ENCODE results near the gene OTUD3. TPM values are rescaled to one million over a fixed set of nuclear protein-coding genes. Genes with fewer than 3 reads are reported as not detected.

Gene OTUD3
- total RNA-seq, 6 experiments from 2014 or later, result 0.98 to 3.4 (median 1.3) TPM

DNA sequence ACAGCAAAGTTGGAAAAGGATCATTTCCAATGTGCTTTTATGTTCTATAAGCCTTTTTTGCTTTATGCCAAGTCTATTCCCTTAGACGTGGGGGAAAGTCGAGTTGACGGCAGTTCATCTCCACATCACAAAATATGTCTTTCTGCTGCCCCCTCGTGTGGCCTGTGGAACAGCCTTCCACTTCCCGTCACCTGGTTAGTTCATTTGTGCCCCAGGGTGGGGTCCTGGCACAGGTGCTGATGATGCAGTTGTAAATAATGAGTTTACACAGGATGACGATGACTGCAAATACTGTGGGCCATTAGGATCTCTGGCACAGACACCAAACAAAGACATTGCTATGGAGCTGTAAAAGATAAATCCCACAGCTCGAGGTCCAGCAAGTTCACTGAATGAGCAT, 10.0 kb upstream of the OTUD3 start:
- H3K4me3 ChIP-seq, result no peak overlapping the region
- H3K36me3 ChIP-seq, result no peaks in the 10 kb centered on the region
- TF ChIP-seq, protein P1, sequence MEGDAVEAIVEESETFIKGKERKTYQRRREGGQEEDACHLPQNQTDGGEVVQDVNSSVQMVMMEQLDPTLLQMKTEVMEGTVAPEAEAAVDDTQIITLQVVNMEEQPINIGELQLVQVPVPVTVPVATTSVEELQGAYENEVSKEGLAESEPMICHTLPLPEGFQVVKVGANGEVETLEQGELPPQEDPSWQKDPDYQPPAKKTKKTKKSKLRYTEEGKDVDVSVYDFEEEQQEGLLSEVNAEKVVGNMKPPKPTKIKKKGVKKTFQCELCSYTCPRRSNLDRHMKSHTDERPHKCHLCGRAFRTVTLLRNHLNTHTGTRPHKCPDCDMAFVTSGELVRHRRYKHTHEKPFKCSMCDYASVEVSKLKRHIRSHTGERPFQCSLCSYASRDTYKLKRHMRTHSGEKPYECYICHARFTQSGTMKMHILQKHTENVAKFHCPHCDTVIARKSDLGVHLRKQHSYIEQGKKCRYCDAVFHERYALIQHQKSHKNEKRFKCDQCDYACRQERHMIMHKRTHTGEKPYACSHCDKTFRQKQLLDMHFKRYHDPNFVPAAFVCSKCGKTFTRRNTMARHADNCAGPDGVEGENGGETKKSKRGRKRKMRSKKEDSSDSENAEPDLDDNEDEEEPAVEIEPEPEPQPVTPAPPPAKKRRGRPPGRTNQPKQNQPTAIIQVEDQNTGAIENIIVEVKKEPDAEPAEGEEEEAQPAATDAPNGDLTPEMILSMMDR (IDR thresholded peaks at IDR 0.05), result peak; percentile 12 to 47 (median 42)
- TF ChIP-seq POLR2A (IDR thresholded peaks at IDR 0.05), result no peak
- ATAC-seq (peak; percentile 72 to 98 (median 78)), DNase-seq (peak in 2 of 3 donors; percentile 57 to 63)
- H3K4me1 ChIP-seq, result no peaks in the 10 kb centered on the region
- intact Hi-C loops (cut with DNase I), result no loop called here
- H3K27ac ChIP-seq, result no peak overlapping the region
- H3K27me3 ChIP-seq, result no peaks in the 10 kb centered on the region
- H3K9me3 ChIP-seq, result no peaks in the 10 kb centered on the region
- 34% methylated on average over 6 of the region's 7 CpGs for WGBS (ENCODE audit: insufficient coverage, low coverage, low lambda C conversion rate, missing lambda C conversion rate)

DNA sequence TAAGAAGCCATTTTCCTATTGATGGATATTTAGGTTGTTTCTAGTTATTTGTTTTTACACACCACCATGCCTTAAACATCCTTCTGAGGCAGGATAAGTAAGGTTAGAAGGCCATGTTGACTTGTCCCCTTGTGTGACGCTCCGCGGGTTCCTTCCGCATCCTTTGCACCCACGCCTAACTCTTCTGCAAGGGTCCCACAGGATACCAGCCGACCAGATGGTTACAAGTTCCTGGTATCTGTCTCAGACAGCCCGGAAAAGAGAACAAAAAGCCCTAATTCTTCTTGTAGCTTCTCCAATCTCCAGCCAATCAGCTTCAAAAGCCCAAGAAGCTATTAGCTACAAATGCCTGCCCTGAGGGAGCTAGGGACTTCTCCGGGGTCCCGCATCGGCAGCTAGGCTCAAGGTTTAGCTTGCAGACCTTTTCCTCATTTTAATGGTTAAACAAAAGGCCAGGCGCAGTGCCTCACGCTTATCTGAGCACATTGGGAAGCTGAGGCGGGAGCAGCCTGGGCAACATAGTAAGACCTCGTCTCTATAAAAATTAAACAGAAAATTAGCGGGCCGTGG, 4.9 kb upstream of the OTUD3 start:
- no peak overlapping the region for H3K27ac ChIP-seq
- no peaks in the 10 kb centered on the region for H3K9me3 ChIP-seq
- intact Hi-C loops (cut with DNase I), result no loop called here
- no peak overlapping the region for H3K4me3 ChIP-seq
- TF ChIP-seq, protein P1 (IDR thresholded peaks at IDR 0.05), result no peak
- 69% methylated on average over 16 of the region's 16 CpGs for WGBS (ENCODE audit: insufficient coverage, low coverage, low lambda C conversion rate, missing lambda C conversion rate)
- H3K27me3 ChIP-seq, result no peaks in the 10 kb centered on the region
- H3K36me3 ChIP-seq, result no peaks in the 10 kb centered on the region
- H3K4me1 ChIP-seq, result no peaks in the 10 kb centered on the region
- ATAC-seq, result no peak
- no peak for DNase-seq

DNA sequence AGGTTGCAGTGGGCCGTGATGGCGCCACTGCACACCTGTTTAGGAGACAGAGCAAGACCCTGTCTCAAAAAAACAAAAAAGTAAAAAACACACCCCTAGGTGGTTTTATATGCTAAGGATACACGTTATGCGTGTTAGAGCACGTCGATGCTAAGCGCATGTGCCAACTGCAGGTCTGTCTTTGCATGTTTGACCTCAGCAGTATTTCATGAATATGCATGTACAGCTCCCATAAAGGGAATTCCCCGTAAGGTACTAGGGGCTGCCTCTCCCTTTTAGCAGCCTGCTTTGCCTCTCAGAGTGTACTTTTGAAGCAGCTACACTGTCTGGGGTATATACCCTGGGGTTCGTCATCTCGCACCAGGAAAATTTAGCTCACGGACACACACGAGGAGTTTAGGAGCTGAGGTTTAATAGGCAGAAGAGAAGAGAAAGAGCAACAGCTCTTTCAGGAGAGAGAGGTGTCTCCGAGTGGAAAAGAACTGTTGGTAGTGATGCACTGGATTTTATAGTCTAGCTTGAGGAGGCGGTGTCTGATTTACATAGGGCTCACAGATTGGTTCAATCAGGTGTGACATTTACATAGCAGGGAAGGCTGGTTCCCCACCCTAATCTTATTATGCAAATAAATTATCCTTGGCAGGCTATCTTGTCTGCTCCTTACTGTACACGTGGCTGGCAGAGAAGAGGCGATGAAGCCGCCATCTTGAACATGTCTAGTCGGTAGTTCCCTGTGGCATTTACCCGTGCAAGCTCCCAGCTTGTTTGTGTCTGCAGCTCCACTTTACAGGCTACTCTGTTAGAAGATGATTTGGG, 4.2 kb upstream of the OTUD3 start:
- TF ChIP-seq POLR2A (IDR thresholded peaks at IDR 0.05), result no peak
- TF ChIP-seq, protein P1 (IDR thresholded peaks at IDR 0.05), result no peak
- Histone ChIP-seq H3K9me3 (no peaks in the 10 kb centered on the region), H3K36me3 (no peaks in the 10 kb centered on the region), H3K27ac (no peak overlapping the region), H3K4me1 (peaks cover 0 to 3% (median 0%) of the 10 kb centered on the region in 4 donors), H3K27me3 (no peaks in the 10 kb centered on the region), H3K4me3 (no peak overlapping the region)
- DNase-seq (no peak), ATAC-seq (no peak)
- intact Hi-C loops (cut with DNase I), result no loop called here
- WGBS (ENCODE audit: insufficient coverage, low coverage, low lambda C conversion rate, missing lambda C conversion rate), result 60% methylated on average over 8 of the region's 19 CpGs

DNA sequence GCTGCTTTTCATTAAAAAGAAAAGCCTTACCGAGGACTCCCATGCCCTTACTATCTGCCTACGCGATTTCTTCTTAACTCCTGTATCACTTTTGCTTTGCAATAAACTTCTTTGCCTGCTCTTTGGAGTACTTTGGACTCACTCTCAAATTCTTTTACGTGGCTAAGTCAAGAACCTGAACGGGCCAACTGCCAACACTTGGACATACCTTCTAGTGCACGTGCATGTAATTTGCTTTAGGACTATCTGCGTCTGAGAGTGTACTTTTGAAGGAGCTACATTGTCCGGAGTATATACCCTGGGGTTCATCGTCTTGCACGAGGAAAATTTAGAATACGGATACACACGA, 3.6 kb upstream of the OTUD3 start:
- no peak for DNase-seq
- H3K27ac ChIP-seq, result no peak overlapping the region
- no peaks in the 10 kb centered on the region for H3K9me3 ChIP-seq
- H3K27me3 ChIP-seq, result no peaks in the 10 kb centered on the region
- H3K4me1 ChIP-seq, result peaks cover 0 to 8% (median 0%) of the 10 kb centered on the region in 4 donors
- intact Hi-C loops (cut with DNase I), result no loop called here
- H3K4me3 ChIP-seq, result no peak overlapping the region
- no peaks in the 10 kb centered on the region for H3K36me3 ChIP-seq
- TF ChIP-seq, protein P1 (IDR thresholded peaks at IDR 0.05), result no peak
- no peak for TF ChIP-seq POLR2A (IDR thresholded peaks at IDR 0.05)
- ATAC-seq, result no peak
- 80% methylated on average over 12 of the region's 12 CpGs for WGBS (ENCODE audit: insufficient coverage, low coverage, low lambda C conversion rate, missing lambda C conversion rate)
